ENCODE data around the gene H1-8.

Gene H1-8

GRCh38 chr3:129575997-129576384 lies 33.0 kb downstream of the H1-8 start:
- DNase-seq, result no peak

- no peak for DNase-seq
These were observed 33.8 kb downstream of the H1-8 start for GRCh38 chr3:129576514-129577352.

- no peak for DNase-seq
These were observed 34.4 kb downstream of the H1-8 start for GRCh38 chr3:129577366-129577765.

- no peak for DNase-seq
These were observed 35.2 kb downstream of the H1-8 start for GRCh38 chr3:129577925-129578786.

- no peak for DNase-seq
These were observed 37.0 kb downstream of the H1-8 start for GRCh38 chr3:129579991-129580390.

GRCh38 chr3:129581623-129582022 lies 38.6 kb downstream of the H1-8 start:
- DNase-seq, result no peak

- no peak for DNase-seq
These were observed 39.8 kb downstream of the H1-8 start for GRCh38 chr3:129582799-129583198.

GRCh38 chr3:129583289-129583688 lies 40.3 kb downstream of the H1-8 start:
- DNase-seq, result no peak

GRCh38 chr3:129584631-129585030 lies 41.7 kb downstream of the H1-8 start:
- no peak for DNase-seq

GRCh38 chr3:129585949-129586657 lies 43.1 kb downstream of the H1-8 start:
- DNase-seq, result no peak

- DNase-seq, result no peak
These were observed 43.9 kb downstream of the H1-8 start for GRCh38 chr3:129586746-129587430.

- no peak for DNase-seq
These were observed 44.7 kb downstream of the H1-8 start for GRCh38 chr3:129587566-129588210.

GRCh38 chr3:129590215-129590614 lies 47.2 kb downstream of the H1-8 start:
- no peak for DNase-seq

- no peak for DNase-seq
These were observed 49.0 kb downstream of the H1-8 start for GRCh38 chr3:129591932-129592331.

GRCh38 chr3:129592381-129593131 lies 49.6 kb downstream of the H1-8 start:
- DNase-seq, result no peak

GRCh38 chr3:129593230-129593594 lies 50.2 kb downstream of the H1-8 start:
- no peak for DNase-seq

- peak; percentile 34 for DNase-seq
These were observed 50.8 kb downstream of the H1-8 start for GRCh38 chr3:129593595-129594339.

- DNase-seq, result no peak
These were observed 51.4 kb downstream of the H1-8 start for GRCh38 chr3:129594409-129594808.

GRCh38 chr3:129594907-129595390 lies 52.0 kb downstream of the H1-8 start:
- no peak for DNase-seq

GRCh38 chr3:129595544-129596193 lies 52.7 kb downstream of the H1-8 start:
- DNase-seq, result no peak

Measured in activated naive CD4-positive, alpha-beta T cell treated with anti-CD3 and anti-CD28 coated beads, Interleukin-2, amount 50 U/mL, for 16 hours (primary cell).